ENCODE data around the gene DNAJC8. TPM values are rescaled to one million over a fixed set of nuclear protein-coding genes. Genes with fewer than 3 reads are reported as not detected.
A peak's percentile ranks its signal among the peaks of the same experiment; 100 is the strongest.

The DNAJC8 gene
- total RNA-seq, 1 experiment from 2014 or later = 117 TPM

- Histone ChIP-seq H3K4me3 (ENCODE audit: insufficient read depth, low read depth, low read length) (no peak overlapping the region), H3K36me3 (replicated peaks; ENCODE audit: control insufficient read depth, insufficient read depth, low read length) (peaks cover 15% of the 10 kb centered on the region), H3K27me3 (ENCODE audit: control insufficient read depth, insufficient read depth, low read length) (no peaks in the 10 kb centered on the region)
- no peak for DNase-seq
Observed at GRCh38 chr1:28199328-28200233, 33.2 kb downstream of the DNAJC8 start.

DNA sequence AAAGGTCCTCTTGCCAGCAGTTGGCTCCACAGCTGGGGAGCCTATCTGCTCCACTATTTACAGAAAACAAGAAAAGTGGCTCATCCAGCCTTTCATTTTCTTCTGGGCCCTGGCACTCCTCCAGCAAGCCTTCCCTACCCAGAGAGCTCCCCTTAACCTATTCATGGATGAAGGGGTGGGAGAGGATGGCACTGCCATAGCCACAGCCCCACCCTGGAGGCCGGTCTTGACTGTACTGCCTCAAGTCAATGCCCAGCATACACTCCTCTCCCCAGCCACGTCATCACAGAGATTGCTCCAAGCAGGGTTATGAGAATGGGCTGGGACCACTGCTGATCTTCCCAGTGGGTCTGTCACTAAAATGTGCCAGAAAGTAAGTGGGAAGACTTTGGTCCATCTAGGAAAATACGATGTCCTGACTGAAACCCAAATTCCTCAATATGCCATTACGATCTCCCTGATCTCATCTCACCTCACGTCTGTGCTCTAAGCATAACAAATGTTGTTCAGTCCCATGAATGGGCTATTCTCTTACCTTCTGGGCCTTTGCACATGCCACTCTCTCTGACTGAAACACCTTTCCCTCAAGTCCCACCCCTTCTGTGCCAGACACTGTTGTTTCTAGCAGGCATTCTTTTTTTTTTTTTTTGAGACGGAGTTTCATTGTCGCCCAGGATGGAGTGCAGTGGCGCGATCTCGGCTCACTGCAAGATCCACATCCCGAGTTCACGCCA lies 35.0 kb downstream of the DNAJC8 start:
- DNase-seq = no peak
- H3K36me3 ChIP-seq (replicated peaks; ENCODE audit: control insufficient read depth, insufficient read depth, low read length) = peaks cover 11% of the 10 kb centered on the region
- no peak overlapping the region for H3K4me3 ChIP-seq (ENCODE audit: insufficient read depth, low read depth, low read length)
- H3K27me3 ChIP-seq (ENCODE audit: control insufficient read depth, insufficient read depth, low read length) = no peaks in the 10 kb centered on the region

DNA sequence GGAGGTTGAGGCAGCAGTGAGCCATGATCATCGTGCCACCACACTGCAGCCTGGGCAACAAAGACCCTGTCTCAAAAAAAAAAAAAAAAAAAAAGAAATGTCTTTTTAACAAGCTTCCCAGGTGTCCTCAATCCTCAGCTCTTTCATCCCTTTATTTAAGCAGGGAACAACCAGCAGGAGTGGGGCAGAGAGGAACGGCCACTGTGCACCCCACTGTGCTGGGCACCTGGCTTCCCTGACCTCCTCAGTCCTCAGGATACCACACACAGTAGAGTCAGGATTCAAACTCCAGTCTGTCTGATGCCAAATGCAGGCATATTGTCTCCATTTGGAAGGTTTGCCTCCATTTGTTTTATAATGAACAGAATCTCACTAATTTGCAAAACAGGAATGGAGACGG lies 36.5 kb downstream of the DNAJC8 start:
- H3K36me3 ChIP-seq (replicated peaks; ENCODE audit: control insufficient read depth, insufficient read depth, low read length) = peaks cover 10% of the 10 kb centered on the region
- H3K27me3 ChIP-seq (ENCODE audit: control insufficient read depth, insufficient read depth, low read length) = no peaks in the 10 kb centered on the region
- DNase-seq = peak; percentile 59
- H3K4me3 ChIP-seq (ENCODE audit: insufficient read depth, low read depth, low read length) = no peak overlapping the region

DNA sequence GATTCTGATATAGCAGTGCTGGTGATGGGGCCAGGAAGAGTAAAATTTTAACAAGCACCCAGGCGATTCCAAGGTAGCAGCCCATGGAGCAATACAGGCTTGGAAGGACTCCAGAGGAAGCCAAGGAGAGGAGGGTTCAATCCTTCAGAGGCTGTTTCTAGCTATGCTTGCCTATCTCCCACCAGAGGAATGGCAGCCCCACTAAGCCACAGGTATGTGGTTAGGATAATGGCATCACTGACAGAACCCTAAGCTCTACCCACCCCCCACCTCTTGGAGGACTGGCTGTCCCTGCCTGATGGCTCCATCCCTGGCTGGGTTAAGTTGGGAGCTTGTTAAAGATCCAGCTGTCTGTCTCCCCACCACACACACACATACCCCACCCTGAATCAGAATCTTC lies 37.0 kb downstream of the DNAJC8 start:
- H3K4me3 ChIP-seq (ENCODE audit: insufficient read depth, low read depth, low read length) = no peak overlapping the region
- H3K36me3 ChIP-seq (replicated peaks; ENCODE audit: control insufficient read depth, insufficient read depth, low read length) = peaks cover 8% of the 10 kb centered on the region
- no peaks in the 10 kb centered on the region for H3K27me3 ChIP-seq (ENCODE audit: control insufficient read depth, insufficient read depth, low read length)
- peak; percentile 51 for DNase-seq

DNA sequence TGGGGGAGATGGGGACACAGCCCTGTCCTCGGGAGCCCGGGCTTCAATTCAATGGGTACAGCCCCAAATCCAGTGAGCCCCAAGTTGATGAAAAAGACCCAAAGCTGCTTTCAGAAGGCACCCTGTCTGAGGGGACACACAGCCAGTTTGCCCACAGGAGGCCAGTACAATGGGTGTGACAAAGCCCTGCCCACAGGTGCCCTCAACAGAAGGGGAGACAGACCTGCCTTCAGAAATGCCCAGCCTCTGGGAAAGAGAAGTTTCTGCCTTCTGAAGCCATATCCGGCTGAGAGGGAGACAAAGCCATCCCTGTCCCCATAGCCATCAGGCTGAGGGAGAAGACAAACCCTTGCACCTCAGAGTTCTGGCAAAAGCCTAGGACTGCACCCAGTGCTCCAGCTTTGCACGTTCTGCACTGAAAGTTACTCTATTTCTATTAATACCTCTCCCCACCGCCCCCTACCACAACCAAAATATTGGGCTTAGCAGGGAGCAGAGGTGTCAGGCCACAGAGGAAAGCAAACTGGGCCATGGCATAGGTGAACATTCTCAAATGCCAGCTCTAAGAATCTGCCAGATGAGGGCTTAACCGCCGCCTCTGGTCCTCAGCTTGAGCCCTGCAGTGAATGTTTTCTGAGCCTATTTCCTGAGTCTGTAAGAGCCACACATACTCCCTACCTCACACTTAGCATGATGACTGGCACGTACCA lies 38.3 kb downstream of the DNAJC8 start:
- H3K4me3 ChIP-seq (ENCODE audit: insufficient read depth, low read depth, low read length) = no peak overlapping the region
- DNase-seq = no peak
- peaks cover 2% of the 10 kb centered on the region for H3K36me3 ChIP-seq (replicated peaks; ENCODE audit: control insufficient read depth, insufficient read depth, low read length)
- no peaks in the 10 kb centered on the region for H3K27me3 ChIP-seq (ENCODE audit: control insufficient read depth, insufficient read depth, low read length)

DNA sequence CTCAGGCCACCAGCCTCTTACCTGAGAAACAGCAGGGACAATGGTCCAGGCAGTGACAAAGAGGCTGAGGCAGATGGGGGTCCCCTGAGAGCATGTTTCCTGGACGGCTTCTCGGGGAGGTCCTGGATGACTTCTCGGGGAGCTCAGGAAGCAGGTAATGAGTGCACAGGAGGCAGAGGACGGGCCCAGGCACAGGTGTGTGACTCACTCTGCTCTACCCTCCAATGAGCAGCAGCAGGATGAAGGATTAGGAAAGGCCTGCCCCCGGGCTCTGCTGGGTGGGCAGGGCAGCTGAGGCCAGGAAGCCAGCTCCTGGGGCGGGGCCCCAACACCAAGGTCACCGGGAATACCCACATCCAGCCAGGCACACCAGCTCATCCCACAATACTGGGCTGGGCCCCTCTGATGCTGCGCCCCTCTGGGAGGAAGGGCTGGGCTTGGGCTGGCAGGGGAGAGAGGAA lies 39.1 kb downstream of the DNAJC8 start:
- Histone ChIP-seq H3K27me3 (ENCODE audit: control insufficient read depth, insufficient read depth, low read length) (no peaks in the 10 kb centered on the region), H3K36me3 (replicated peaks; ENCODE audit: control insufficient read depth, insufficient read depth, low read length) (peaks cover 2% of the 10 kb centered on the region), H3K4me3 (ENCODE audit: insufficient read depth, low read depth, low read length) (no peak overlapping the region)
- DNase-seq = peak; percentile 83

DNA sequence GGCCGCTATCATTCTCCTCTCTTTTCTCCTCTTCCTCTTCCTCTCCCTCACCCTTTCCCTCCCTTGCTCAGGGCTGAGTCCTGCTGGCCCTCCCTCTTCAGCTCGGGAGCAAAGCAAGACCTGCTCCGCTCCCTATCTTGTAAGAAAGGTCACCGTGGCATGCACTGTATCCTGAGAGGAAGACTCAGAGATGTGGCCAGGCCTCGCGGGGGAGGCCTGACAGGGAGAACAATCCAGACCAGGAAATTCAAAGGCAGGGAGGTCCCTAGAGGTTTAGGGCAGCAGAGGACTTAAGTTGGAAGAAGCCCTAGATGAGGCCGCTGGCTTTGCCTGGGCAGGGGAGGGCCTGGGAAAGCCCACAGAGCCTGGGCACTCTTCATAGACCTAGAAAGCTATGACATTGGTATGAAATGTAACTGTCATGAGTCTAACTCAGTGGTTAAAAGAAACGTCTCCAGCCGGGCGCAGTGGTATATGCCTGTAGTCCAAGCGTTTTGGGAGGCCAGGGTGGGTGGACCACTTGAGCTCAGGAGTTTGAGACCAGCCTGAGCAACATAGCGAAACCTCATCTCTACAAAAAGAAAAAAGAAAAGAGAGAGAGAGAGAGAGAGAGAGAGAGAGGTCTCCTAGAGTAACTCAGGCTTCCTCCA lies 41.7 kb downstream of the DNAJC8 start:
- no peaks in the 10 kb centered on the region for H3K27me3 ChIP-seq (ENCODE audit: control insufficient read depth, insufficient read depth, low read length)
- no peaks in the 10 kb centered on the region for H3K36me3 ChIP-seq (replicated peaks; ENCODE audit: control insufficient read depth, insufficient read depth, low read length)
- no peak for DNase-seq
- H3K4me3 ChIP-seq (ENCODE audit: insufficient read depth, low read depth, low read length) = no peak overlapping the region

DNA sequence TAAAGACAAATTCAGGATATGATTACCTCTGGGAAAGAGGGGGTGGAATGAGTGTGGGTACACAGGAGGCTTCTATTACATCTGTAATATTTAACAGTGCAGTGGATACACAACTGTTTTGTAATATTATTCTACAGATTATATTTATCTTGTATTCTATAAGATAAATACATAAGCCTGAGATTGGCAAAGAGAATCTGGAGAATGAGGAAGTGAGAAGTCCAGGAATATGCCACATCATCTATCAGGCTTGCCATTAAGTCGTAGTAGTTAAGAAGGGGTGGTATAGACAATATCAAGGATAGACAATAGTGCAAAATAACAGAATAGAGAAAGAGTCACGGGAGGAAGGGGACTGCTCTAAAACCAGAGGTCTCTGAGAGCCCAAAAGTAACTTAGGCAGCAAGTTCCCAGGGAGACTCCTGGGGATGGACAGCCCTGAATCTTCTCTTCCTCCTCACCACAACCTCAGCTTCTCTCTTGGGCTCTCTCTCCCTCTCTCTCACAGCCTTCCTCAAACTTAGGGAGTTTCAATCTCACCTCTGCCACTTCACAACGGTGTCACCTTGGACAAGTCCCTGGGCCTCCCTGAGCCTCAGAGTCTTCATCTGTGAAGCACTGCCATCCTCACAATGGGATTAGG lies 42.4 kb downstream of the DNAJC8 start:
- Histone ChIP-seq H3K4me3 (ENCODE audit: insufficient read depth, low read depth, low read length) (no peak overlapping the region), H3K27me3 (ENCODE audit: control insufficient read depth, insufficient read depth, low read length) (no peaks in the 10 kb centered on the region), H3K36me3 (replicated peaks; ENCODE audit: control insufficient read depth, insufficient read depth, low read length) (no peaks in the 10 kb centered on the region)
- DNase-seq = no peak

- no peak for DNase-seq
- no peak overlapping the region for H3K4me3 ChIP-seq (ENCODE audit: insufficient read depth, low read depth, low read length)
Observed at GRCh38 chr1:28185071-28185470, 47.8 kb downstream of the DNAJC8 start.

DNA sequence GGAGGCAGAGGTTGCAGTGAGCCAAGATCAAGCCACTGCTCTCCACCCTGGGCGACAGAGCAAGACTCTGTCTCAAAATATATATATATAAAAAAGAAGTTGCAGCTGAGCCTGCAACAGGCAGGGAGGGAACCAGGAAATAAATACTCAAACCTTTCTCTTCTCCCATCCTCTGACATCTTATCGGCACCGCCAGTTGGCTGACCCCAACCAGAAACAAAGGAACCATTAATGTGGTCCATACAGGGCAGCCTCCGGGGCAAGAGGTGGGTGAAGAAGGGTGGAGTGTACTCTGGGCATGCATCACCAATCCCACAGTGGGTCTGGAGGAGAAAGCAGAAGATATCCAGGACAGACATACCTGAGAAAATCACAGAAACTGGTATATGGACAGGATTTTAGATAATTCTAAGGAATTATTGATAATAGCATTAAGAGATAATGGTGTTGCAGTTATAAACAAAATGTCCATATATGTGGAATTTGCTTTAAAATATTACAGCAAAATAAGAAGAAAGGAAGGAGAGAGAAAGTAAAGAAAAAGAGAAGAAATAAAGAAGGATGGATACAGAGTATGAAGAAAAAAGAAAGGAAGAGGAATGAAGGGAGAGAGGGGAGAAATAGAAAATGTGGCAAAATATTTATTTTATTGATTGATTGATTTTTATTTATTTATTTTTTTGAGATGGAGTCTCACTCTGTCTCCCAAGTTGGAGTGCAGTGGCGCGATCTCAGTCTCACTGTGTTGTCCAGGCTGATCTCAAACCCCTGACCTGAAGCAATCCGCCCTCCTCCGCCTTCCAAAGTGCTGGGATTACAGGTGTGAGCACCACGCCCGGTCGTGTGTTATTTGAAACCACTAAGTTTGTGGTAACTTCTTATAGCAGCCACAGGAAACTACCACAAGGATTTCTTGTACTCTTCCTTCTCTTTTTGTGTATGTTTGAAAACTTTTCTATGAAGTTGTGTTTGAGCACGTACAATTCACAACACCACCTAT lies 52.2 kb downstream of the DNAJC8 start:
- Histone ChIP-seq H3K4me3 (ENCODE audit: insufficient read depth, low read depth, low read length) (no peak overlapping the region), H3K36me3 (replicated peaks; ENCODE audit: control insufficient read depth, insufficient read depth, low read length) (no peaks in the 10 kb centered on the region), H3K27me3 (ENCODE audit: control insufficient read depth, insufficient read depth, low read length) (no peaks in the 10 kb centered on the region)
- no peak for DNase-seq

More at GRCh38 chr1:28185071-28185470, 47.8 kb downstream of the DNAJC8 start:
- H3K27me3 ChIP-seq (ENCODE audit: control insufficient read depth, insufficient read depth, low read length) = no peaks in the 10 kb centered on the region
- no peaks in the 10 kb centered on the region for H3K36me3 ChIP-seq (replicated peaks; ENCODE audit: control insufficient read depth, insufficient read depth, low read length)

DNA sequence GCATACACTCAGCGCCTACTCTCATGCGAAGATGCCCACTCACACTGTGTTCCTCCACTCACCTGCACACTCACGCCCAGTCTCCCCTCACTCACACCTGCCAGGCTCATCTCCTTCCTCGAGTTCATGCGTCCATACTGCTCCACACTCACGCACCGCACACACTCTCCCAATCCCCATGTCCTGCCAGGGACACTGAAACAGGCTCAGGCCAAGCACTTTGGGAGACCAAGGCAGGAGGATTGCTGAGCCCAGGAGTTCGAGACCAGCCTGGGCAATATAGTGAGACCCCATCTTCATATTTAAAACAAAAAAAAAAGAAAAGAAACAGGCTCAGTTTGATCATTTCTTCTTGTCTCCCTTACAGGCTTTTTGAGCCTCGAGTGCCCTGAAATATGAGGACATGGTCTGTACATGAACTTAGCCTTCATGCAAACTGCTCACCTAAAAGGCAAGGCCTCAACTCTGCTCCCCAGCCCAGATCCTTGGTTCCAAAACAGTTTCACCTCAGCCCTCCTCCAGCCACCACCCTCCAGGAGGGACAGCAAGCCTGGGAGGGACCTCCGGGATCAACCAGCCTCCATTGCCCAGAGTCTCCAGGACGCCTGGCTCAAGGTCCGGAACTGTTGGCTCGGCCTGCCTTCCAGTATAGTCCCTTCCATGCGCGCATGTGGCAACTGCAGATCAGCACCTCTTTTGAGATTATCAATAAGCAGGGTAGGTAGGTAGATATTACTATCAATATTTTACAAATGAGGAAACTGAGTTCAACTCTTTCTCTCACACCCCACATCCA lies 53.9 kb downstream of the DNAJC8 start:
- no peak for DNase-seq
- no peaks in the 10 kb centered on the region for H3K36me3 ChIP-seq (replicated peaks; ENCODE audit: control insufficient read depth, insufficient read depth, low read length)

More for the DNA sequence above, 53.9 kb downstream of the DNAJC8 start:
- no peak overlapping the region for H3K4me3 ChIP-seq (ENCODE audit: insufficient read depth, low read depth, low read length)
- H3K27me3 ChIP-seq (ENCODE audit: control insufficient read depth, insufficient read depth, low read length) = no peaks in the 10 kb centered on the region

Measured in H7 (cell line).